ENCODE measurements around the gene THAP6. TPM values are rescaled to one million over a fixed set of nuclear protein-coding genes. Genes with fewer than 3 reads are reported as not detected.

The THAP6 gene
- total RNA-seq, 2 experiments from 2014 or later = 16.6 to 19.1 TPM

DNA sequence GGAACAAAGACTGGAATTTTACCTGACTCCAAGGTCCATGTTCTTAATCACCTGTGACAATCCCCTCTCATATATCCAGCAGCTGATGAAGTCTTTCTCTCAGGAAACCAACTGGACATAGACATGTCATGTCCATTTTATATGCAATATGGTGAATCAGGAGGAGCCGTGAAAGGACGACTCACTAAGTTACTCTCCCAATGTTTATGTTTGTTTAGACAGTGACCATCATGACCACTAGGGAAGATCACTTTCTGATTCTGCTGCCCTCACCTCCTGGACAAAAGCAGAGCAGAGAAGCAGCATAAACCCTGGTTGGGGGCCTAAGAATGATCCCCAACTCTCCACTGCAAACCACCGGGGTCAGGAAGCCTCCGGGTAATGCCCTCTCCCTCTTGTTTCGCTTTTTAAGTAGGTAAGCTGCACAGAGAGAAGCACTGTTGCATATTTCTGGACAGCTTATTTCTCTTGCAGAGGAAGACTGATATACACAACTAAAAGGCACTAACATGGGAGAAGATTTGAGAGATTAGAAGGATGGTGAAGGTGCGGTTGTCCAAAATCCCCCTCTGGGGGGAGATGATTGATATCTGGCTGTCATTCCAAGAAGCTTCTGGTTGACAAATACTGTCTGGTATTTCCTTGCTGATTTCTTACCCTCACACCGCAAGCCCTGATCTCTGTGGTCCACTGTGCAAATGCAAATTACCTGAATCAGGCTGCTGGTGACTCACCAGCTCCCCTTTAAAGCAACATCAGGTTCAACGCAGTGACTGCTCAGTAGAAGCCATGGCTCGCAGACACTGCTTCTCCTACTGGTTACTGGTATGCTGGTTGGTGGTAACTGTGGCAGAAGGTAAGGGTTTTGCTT is 41.3 kb downstream of the THAP6 start, which contains the start of gene ODAPH:
Gene ODAPH, plus strand, starts transcription at position 773 of the 871 bp plus-strand sequence. Its CDS starts 17 bp downstream, at position 790.
- no peak within 1 kb of the TSS for H3K27ac Mint-ChIP-seq
- no peak within 1 kb of the TSS for H3K4me3 Mint-ChIP-seq

DNA sequence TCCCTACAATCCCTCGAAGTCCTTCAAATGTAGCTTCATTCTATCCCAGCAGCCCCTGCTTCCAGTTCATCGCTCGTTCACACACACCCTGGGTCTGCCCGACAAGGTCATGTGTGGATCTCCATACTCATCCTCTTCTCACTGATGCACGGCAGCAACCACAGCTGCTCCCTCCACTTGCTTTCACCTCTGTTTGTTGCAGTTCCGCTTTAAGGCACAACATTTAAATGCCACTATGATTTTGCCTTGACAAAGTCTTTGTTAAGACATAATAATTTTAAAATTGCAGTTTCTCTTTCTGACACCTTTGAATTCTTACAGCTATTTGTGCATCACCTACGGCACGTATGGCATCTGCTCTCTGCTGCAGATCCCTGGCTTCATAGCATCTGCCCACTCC is 43.4 kb downstream of the THAP6 start:
- ChIA-PET POLR2A (no interaction called here), CTCF (interaction anchor here (1.4 to 1.6 kb wide), 2 partner anchors 13 to 290 kb away, joined by 3 to 4 read pairs; no protein-coding TSS in a partner anchor)
- intact Hi-C loops (cut with micrococcal nuclease) = no loop called here
- H3K27me3 Mint-ChIP-seq = peaks cover 6% of the 10 kb centered on the region
- peaks cover 5% of the 10 kb centered on the region for H3K4me1 Mint-ChIP-seq (ENCODE audit: low read depth)
- TF ChIP-seq, protein P1, sequence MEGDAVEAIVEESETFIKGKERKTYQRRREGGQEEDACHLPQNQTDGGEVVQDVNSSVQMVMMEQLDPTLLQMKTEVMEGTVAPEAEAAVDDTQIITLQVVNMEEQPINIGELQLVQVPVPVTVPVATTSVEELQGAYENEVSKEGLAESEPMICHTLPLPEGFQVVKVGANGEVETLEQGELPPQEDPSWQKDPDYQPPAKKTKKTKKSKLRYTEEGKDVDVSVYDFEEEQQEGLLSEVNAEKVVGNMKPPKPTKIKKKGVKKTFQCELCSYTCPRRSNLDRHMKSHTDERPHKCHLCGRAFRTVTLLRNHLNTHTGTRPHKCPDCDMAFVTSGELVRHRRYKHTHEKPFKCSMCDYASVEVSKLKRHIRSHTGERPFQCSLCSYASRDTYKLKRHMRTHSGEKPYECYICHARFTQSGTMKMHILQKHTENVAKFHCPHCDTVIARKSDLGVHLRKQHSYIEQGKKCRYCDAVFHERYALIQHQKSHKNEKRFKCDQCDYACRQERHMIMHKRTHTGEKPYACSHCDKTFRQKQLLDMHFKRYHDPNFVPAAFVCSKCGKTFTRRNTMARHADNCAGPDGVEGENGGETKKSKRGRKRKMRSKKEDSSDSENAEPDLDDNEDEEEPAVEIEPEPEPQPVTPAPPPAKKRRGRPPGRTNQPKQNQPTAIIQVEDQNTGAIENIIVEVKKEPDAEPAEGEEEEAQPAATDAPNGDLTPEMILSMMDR (IDR thresholded peaks at IDR 0.05) = no peak
- H3K36me3 Mint-ChIP-seq (ENCODE audit: low read depth) = no peaks in the 10 kb centered on the region
- no peak overlapping the region for H3K27ac Mint-ChIP-seq
- no peak for ATAC-seq
- H3K9me3 Mint-ChIP-seq = no peaks in the 10 kb centered on the region
- DNase-seq = no peak
- H3K4me3 Mint-ChIP-seq = no peak overlapping the region

More for the DNA sequence above, 41.3 kb downstream of the THAP6 start, which contains the start of gene ODAPH:
- CTCF ChIA-PET = interaction anchor here (0.9 to 1.6 kb wide), 4 partner anchors 8 to 684 kb away, joined by 3 to 6 read pairs (median 4); partner anchors contain the start of gene USO1
- peaks cover 6% of the 10 kb centered on the region for H3K27me3 Mint-ChIP-seq
- DNase-seq (peak; percentile 54), ATAC-seq (peak; percentile 90)
- no peaks in the 10 kb centered on the region for H3K9me3 Mint-ChIP-seq
- TF ChIP-seq, protein P1 (IDR thresholded peaks at IDR 0.05) = no peak
- H3K4me1 Mint-ChIP-seq (ENCODE audit: low read depth) = peaks cover 5% of the 10 kb centered on the region
- H3K36me3 Mint-ChIP-seq (ENCODE audit: low read depth) = no peaks in the 10 kb centered on the region
- POLR2A ChIA-PET = no interaction called here
- intact Hi-C loops (cut with micrococcal nuclease) = no loop called here

DNA sequence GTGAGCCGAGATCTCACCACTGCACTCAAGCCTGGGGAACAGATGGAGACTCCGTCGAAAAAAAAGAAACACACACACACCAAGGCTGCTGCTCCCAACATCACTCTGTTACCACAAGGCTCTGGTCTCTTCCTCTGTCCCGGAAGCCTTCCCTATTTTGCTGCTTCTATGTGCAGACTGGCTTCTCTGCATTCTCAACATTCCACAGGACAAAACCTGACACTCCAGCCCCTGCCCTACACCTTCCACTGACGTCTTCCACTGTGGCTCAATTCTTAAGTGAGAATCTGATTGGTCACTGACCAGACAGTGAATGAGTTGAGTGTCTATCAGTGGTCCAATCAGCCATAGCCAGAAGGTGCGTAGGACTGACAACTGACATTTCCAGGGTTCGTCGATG is 47.5 kb downstream of the THAP6 start:
- no peak for ATAC-seq
- Mint-ChIP-seq H3K27me3 (peaks cover 6% of the 10 kb centered on the region), H3K4me3 (no peak overlapping the region), H3K9me3 (no peaks in the 10 kb centered on the region), H3K4me1 (ENCODE audit: low read depth) (no peaks in the 10 kb centered on the region), H3K36me3 (ENCODE audit: low read depth) (no peaks in the 10 kb centered on the region), H3K27ac (no peak overlapping the region)
- TF ChIP-seq, protein P1 (IDR thresholded peaks at IDR 0.05) = no peak
- intact Hi-C loops (cut with micrococcal nuclease) = no loop called here
- ChIA-PET POLR2A (no interaction called here), CTCF (interaction anchor here (0.9 kb wide), 1 partner anchor 162 kb away, joined by 3 read pairs; no protein-coding TSS in a partner anchor)
- DNase-seq = no peak

DNA sequence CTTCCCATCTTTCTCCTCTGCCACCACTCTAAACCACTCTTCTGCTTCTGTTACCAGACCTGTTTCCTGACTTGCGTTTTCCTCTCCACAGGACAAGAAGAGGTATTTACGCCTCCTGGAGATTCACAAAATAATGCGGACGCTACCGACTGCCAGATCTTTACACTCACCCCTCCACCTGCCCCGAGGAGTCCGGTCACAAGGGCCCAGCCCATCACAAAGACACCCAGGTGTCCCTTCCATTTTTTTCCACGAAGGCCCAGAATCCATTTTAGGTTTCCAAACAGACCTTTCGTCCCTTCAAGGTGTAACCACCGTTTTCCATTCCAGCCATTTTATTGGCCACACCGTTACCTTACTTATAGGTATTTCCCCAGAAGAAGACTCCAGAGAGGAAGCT is 49.8 kb downstream of the THAP6 start:
- H3K27me3 Mint-ChIP-seq = peaks cover 2% of the 10 kb centered on the region
- TF ChIP-seq, protein P1 (IDR thresholded peaks at IDR 0.05) = no peak
- no peak overlapping the region for H3K27ac Mint-ChIP-seq
- H3K36me3 Mint-ChIP-seq (ENCODE audit: low read depth) = no peaks in the 10 kb centered on the region
- H3K4me1 Mint-ChIP-seq (ENCODE audit: low read depth) = no peaks in the 10 kb centered on the region
- ATAC-seq = no peak
- no peak for DNase-seq
- ChIA-PET CTCF (no interaction called here), POLR2A (no interaction called here)
- H3K4me3 Mint-ChIP-seq = no peak overlapping the region
- intact Hi-C loops (cut with micrococcal nuclease) = no loop called here
- no peaks in the 10 kb centered on the region for H3K9me3 Mint-ChIP-seq

DNA sequence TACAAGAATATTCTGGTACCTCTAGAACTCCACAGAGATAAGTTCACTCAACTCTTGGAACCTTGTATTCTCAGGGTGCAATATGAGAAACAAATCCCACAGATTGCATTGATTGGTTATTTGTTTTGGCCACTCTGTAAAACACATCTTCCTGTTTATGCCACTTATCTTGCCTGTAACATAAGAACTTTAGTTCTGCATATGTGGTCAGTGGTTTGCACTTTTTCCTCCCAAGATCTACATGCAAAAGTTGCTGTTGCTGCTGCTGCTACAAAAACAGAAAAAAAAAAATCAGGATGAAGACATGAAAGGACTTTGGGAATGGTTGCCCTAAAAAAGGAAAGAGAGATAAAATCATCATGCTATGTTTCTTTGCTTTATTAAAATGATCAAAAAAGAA is 51.2 kb downstream of the THAP6 start:
- DNase-seq (no peak), ATAC-seq (no peak)
- ChIA-PET POLR2A (no interaction called here), CTCF (no interaction called here)
- H3K9me3 Mint-ChIP-seq = no peaks in the 10 kb centered on the region
- H3K27ac Mint-ChIP-seq = no peak overlapping the region
- H3K27me3 Mint-ChIP-seq = peaks cover 2% of the 10 kb centered on the region
- TF ChIP-seq, protein P1 (IDR thresholded peaks at IDR 0.05) = no peak
- H3K4me1 Mint-ChIP-seq (ENCODE audit: low read depth) = no peaks in the 10 kb centered on the region
- no peak overlapping the region for H3K4me3 Mint-ChIP-seq
- intact Hi-C loops (cut with micrococcal nuclease) = no loop called here
- H3K36me3 Mint-ChIP-seq (ENCODE audit: low read depth) = no peaks in the 10 kb centered on the region
